ENCODE results near the gene PPP1R1C. TPM values are rescaled to one million over a fixed set of nuclear protein-coding genes. Genes with fewer than 3 reads are reported as not detected.

The PPP1R1C gene
- total RNA-seq, 1 experiment from 2014 or later, result 3.4 TPM

GRCh38 chr2:181984814-181985631 is 630 bp upstream of the PPP1R1C start:
- ATAC-seq, result no peak

GRCh38 chr2:181988154-181988924 is 2.7 kb downstream of the PPP1R1C start:
- no peaks in the 10 kb centered on the region for H3K9me3 Mint-ChIP-seq
- ATAC-seq (no peak), DNase-seq (ENCODE audit: low spot score) (no peak)
- H3K27ac Mint-ChIP-seq, result no peak overlapping the region
- peaks cover 6% of the 10 kb centered on the region; the same call in 1 of the 2 replicates for H3K4me1 Mint-ChIP-seq
- no peaks in the 10 kb centered on the region for H3K36me3 Mint-ChIP-seq
- no peak overlapping the region for H3K4me3 Mint-ChIP-seq
- ChIA-PET CTCF (no interaction called here), POLR2A (no interaction called here)
- H3K27me3 Mint-ChIP-seq (ENCODE audit: low read depth), result no peaks in the 10 kb centered on the region
- TF ChIP-seq E2F1 (CRISPR knock-in tag; IDR thresholded peaks at IDR 0.05), result no peak
- no peak for TF ChIP-seq PREB (CRISPR knock-in tag; IDR thresholded peaks at IDR 0.05; ENCODE audit: borderline replicate concordance)
- no peak for TF ChIP-seq CREM (CRISPR knock-in tag; IDR thresholded peaks at IDR 0.05)
- TF ChIP-seq ZNF232 (CRISPR knock-in tag; IDR thresholded peaks at IDR 0.05), result no peak
- TF ChIP-seq ETV6 (CRISPR knock-in tag; IDR thresholded peaks at IDR 0.05), result no peak
- TF ChIP-seq ZNF263 (CRISPR knock-in tag; IDR thresholded peaks at IDR 0.05; ENCODE audit: low read depth), result no peak
- no peak for TF ChIP-seq ZNF317 (CRISPR knock-in tag; IDR thresholded peaks at IDR 0.05; ENCODE audit: borderline replicate concordance, low read depth)
- no peak for TF ChIP-seq USF2 (CRISPR knock-in tag; IDR thresholded peaks at IDR 0.05)

More at GRCh38 chr2:181984814-181985631, 630 bp upstream of the PPP1R1C start:
- ChIA-PET CTCF (interaction anchor here (2.1 kb wide), 1 partner anchor 31 kb away, joined by 7 read pairs; no protein-coding TSS in a partner anchor), POLR2A (no interaction called here)
- Mint-ChIP-seq H3K4me3 (no peak overlapping the region), H3K36me3 (no peaks in the 10 kb centered on the region), H3K27ac (no peak overlapping the region), H3K27me3 (ENCODE audit: low read depth) (no peaks in the 10 kb centered on the region), H3K9me3 (no peaks in the 10 kb centered on the region), H3K4me1 (peaks cover 6% of the 10 kb centered on the region; the same call in 1 of the 2 replicates)
- TF ChIP-seq PREB (CRISPR knock-in tag; IDR thresholded peaks at IDR 0.05; ENCODE audit: borderline replicate concordance) (no peak), ZNF219 (CRISPR knock-in tag; IDR thresholded peaks at IDR 0.05; ENCODE audit: borderline replicate concordance) (no peak), ZNF423 (CRISPR knock-in tag; IDR thresholded peaks at IDR 0.05) (no peak), JAZF1 (CRISPR knock-in tag; IDR thresholded peaks at IDR 0.05) (no peak), MXD4 (CRISPR knock-in tag; IDR thresholded peaks at IDR 0.05; ENCODE audit: borderline replicate concordance) (no peak), CDX4 (CRISPR knock-in tag; IDR thresholded peaks at IDR 0.05; ENCODE audit: borderline replicate concordance) (no peak), ZNF121 (CRISPR knock-in tag; IDR thresholded peaks at IDR 0.05) (no peak), SMAD3 (CRISPR knock-in tag; IDR thresholded peaks at IDR 0.05; ENCODE audit: borderline replicate concordance) (no peak), GABPB1 (CRISPR knock-in tag; IDR thresholded peaks at IDR 0.05) (no peak), TEAD4 (CRISPR knock-in tag; IDR thresholded peaks at IDR 0.05) (no peak), NR3C1 (CRISPR knock-in tag; conservative IDR thresholded peaks at IDR 0.05; ENCODE audit: low read depth) (no peak), HMGA2 (CRISPR knock-in tag; IDR thresholded peaks at IDR 0.05) (no peak), AR (CRISPR knock-in tag; IDR thresholded peaks at IDR 0.05) (no peak), NFYB (CRISPR knock-in tag; conservative IDR thresholded peaks at IDR 0.05; ENCODE audit: low read depth) (no peak), ZNF232 (CRISPR knock-in tag; IDR thresholded peaks at IDR 0.05) (no peak)
- DNase-seq (ENCODE audit: low spot score), result no peak
